Measurements from ENCODE around the gene TBL1X.

- no peak for TF ChIP-seq EZH2 (IDR thresholded peaks at IDR 0.05; ENCODE audit: borderline replicate concordance, low read depth, low read length, severe bottlenecking)
- no peak for TF ChIP-seq CTCF (IDR thresholded peaks at IDR 0.05; ENCODE audit: extremely low read depth in 1 of 2, insufficient read depth in 1 of 2, low read depth in 1 of 2, low read length in 2 of 2)
- TF ChIP-seq POLR2A (IDR thresholded peaks at IDR 0.05; ENCODE audit: low read depth, low read length), result no peak
- TF ChIP-seq POLR2AphosphoS5 (IDR thresholded peaks at IDR 0.05; ENCODE audit: insufficient read depth, low read depth, low read length), result no peak
- TF ChIP-seq MAX (IDR thresholded peaks at IDR 0.05; ENCODE audit: insufficient read depth, insufficient read length), result no peak
Observed at GRCh38 chrX:9561199-9561598, 96.3 kb downstream of the TBL1X start.

Data from endothelial cell of umbilical vein (primary cell).